H1 (cell line): ENCODE data around the gene ARID5B. TPM values are rescaled to one million over a fixed set of nuclear protein-coding genes. Genes with fewer than 3 reads are reported as not detected.

Experiments used
- CTCF ChIA-PET: fragments of 300-600 bp; sonication (Branson Sonifier 250); formaldehyde crosslinking; loops from one replicate; lab custom pipeline; 2021; ENCODE audit not compliant: partially characterized antibody; lab: Charles Lee
- POLR2A ChIA-PET: fragments of 300-600 bp; sonication (Branson Sonifier 250); formaldehyde crosslinking; loops from one replicate; lab custom pipeline; 2021; ENCODE audit warnings: inconsistent platforms; ENCODE audit not compliant: partially characterized antibody; lab: Charles Lee
- DNase-seq, 2 experiments: peaks; one replicate each; pipeline versions ENCODE4 v3.0.0 to v3.0.0-alpha.2; 2010 to 2022; ENCODE audit warnings: low spot score in 2 of 2, low read depth in 1 of 2, mixed read lengths in 1 of 2
- FAIRE-seq: peaks from 2 replicates; lab custom pipeline; 2011; peaks lifted over from hg19 to GRCh38; lab: Jason Lieb, UNC
- H2AFZ ChIP-seq: 2 replicates; pipeline ENCODE4 v1.8.1; 2012; ENCODE audit warnings: low read length, inconsistent platforms
- H2AK5ac ChIP-seq: 2 replicates; pipeline ENCODE4 v1.6.1; 2013; ENCODE audit warnings: low read depth, low read length
- H2BK120ac ChIP-seq: replicated peaks from 2 replicates; pipeline ENCODE3; 2013; ENCODE audit warnings: low read depth, low read length, inconsistent platforms
- H2BK12ac ChIP-seq: 2 replicates; pipeline ENCODE4 v1.6.1; 2013; ENCODE audit warnings: low read depth, low read length
- H2BK15ac ChIP-seq: 2 replicates; pipeline ENCODE4 v1.6.1; 2013; ENCODE audit warnings: low read length
- H2BK20ac ChIP-seq: 2 replicates; pipeline ENCODE4 v1.6.1; 2013; ENCODE audit warnings: low read length
- H2BK5ac ChIP-seq: 2 replicates; pipeline ENCODE4 v1.6.1; 2013; ENCODE audit warnings: low read depth, low read length
- H3K14ac ChIP-seq: 2 replicates; pipeline ENCODE4 v1.6.1; 2013; ENCODE audit warnings: inconsistent platforms; ENCODE audit not compliant: insufficient read length
- H3K18ac ChIP-seq: 2 replicates; pipeline ENCODE4 v1.6.1; 2013; ENCODE audit warnings: low read length; ENCODE audit errors: extremely low read depth
- H3K23ac ChIP-seq: 2 replicates; pipeline ENCODE4 v1.6.1; 2013; ENCODE audit warnings: inconsistent platforms; ENCODE audit not compliant: insufficient read length
- H3K23me2 ChIP-seq: 2 replicates; pipeline ENCODE4 v1.6.1; 2013; ENCODE audit warnings: low read depth, low read length
- H3K27ac ChIP-seq: 2 replicates; pipeline ENCODE4 v1.6.1; 2011; ENCODE audit warnings: low read depth, low read length, inconsistent platforms
- H3K27me3 ChIP-seq, 4 experiments: replicated peaks in 1 of 4; 1 replicate in 1 of 4; 2 replicates in 3 of 4; pipeline versions ENCODE4 v1.6.1 to v1.8.1; 2011 to 2013; ENCODE audit warnings: low read length in 3 of 4, mild to moderate bottlenecking in 3 of 4, inconsistent platforms in 2 of 4, mixed read lengths in 2 of 4, moderate library complexity in 1 of 4; ENCODE audit not compliant: control insufficient read depth in 3 of 4, insufficient read depth in 3 of 4; ENCODE audit errors: extremely low read depth in 1 of 4
- H3K36me3 ChIP-seq, 4 experiments: 2 replicates each; pipeline versions ENCODE4 v1.6.1 to v1.8.1; 2011 to 2013; ENCODE audit warnings: mild to moderate bottlenecking in 4 of 4, low read length in 3 of 4, moderate library complexity in 2 of 4, control low read depth in 1 of 4, inconsistent platforms in 1 of 4; ENCODE audit not compliant: insufficient read depth in 4 of 4, control insufficient read depth in 2 of 4
- H3K4ac ChIP-seq: replicated peaks from 2 replicates; pipeline ENCODE3; 2013; ENCODE audit warnings: low read length, low read depth, mixed read lengths, inconsistent platforms; ENCODE audit not compliant: insufficient read length
- H3K4me1 ChIP-seq, 4 experiments: replicated peaks in 1 of 4; 1 replicate in 1 of 4; 2 replicates in 3 of 4; pipeline versions ENCODE4 v1.6.1 to v1.8.1; 2011 to 2013; ENCODE audit warnings: low read length in 3 of 4, inconsistent platforms in 2 of 4, mixed read lengths in 1 of 4; ENCODE audit not compliant: insufficient read depth in 4 of 4, control insufficient read depth in 3 of 4
- H3K4me2 ChIP-seq, 2 experiments: 2 replicates each; pipeline versions ENCODE4 v1.6.1 to v1.8.1; 2011 to 2013; ENCODE audit warnings: low read depth in 2 of 2, low read length in 2 of 2, control low read depth in 1 of 2, inconsistent platforms in 1 of 2, mild to moderate bottlenecking in 1 of 2; ENCODE audit not compliant: insufficient read depth in 1 of 2
- H3K4me3 ChIP-seq, 4 experiments: fragments of 200-600, 300-600 bp in 1 of 4; sonication (generic), shearing (Covaris generic), sonication (Bioruptor Twin) in 1 of 4; 2 replicates each; pipeline versions ENCODE4 v1.5.1 to v1.8.1; 2011 to 2016; ENCODE audit warnings: low read length in 4 of 4, low read depth in 3 of 4, control low read depth in 2 of 4, inconsistent platforms in 2 of 4, mild to moderate bottlenecking in 2 of 4, mixed read lengths in 1 of 4, moderate library complexity in 1 of 4; ENCODE audit not compliant: insufficient read depth in 2 of 4; ENCODE audit errors: extremely low read depth in 1 of 4
- H3K56ac ChIP-seq: replicated peaks from 2 replicates; pipeline ENCODE3; 2013; ENCODE audit warnings: low read depth, mild to moderate bottlenecking, mixed read lengths, low read length, inconsistent platforms; ENCODE audit not compliant: insufficient read length
- H3K79me1 ChIP-seq: 2 replicates; pipeline ENCODE4 v1.6.1; 2013; ENCODE audit warnings: low read depth, low read length, control low read depth
- H3K79me2 ChIP-seq, 2 experiments: 2 replicates each; pipeline versions ENCODE4 v1.6.1 to v1.8.1; 2012 to 2013; ENCODE audit warnings: low read length in 2 of 2, mild to moderate bottlenecking in 2 of 2, inconsistent platforms in 1 of 2; ENCODE audit not compliant: insufficient read depth in 2 of 2, control insufficient read depth in 1 of 2
- H3K9ac ChIP-seq, 4 experiments: replicated peaks in 1 of 4; 1 replicate in 1 of 4; 2 replicates in 3 of 4; pipeline versions ENCODE4 v1.6.1 to v1.8.1; 2011 to 2013; ENCODE audit warnings: low read depth in 3 of 4, low read length in 3 of 4, control low read depth in 2 of 4, mild to moderate bottlenecking in 2 of 4, moderate library complexity in 2 of 4, inconsistent platforms in 1 of 4; ENCODE audit errors: extremely low read depth in 1 of 4
- H3K9me3 ChIP-seq, 2 experiments: 2 replicates each; pipeline versions ENCODE4 v1.6.1 to v1.8.1; 2012 to 2013; ENCODE audit warnings: mild to moderate bottlenecking in 2 of 2, moderate library complexity in 2 of 2, control low read depth in 1 of 2, inconsistent platforms in 1 of 2, low read depth in 1 of 2, low read length in 1 of 2, mixed read lengths in 1 of 2; ENCODE audit not compliant: insufficient read depth in 2 of 2
- H4K20me1 ChIP-seq, 2 experiments: replicated peaks in 1 of 2; 2 replicates each; pipeline versions ENCODE3 to v1.8.1; 2011 to 2013; ENCODE audit warnings: inconsistent platforms in 2 of 2, low read length in 2 of 2, mild to moderate bottlenecking in 1 of 2; ENCODE audit not compliant: insufficient read depth in 2 of 2, control insufficient read depth in 1 of 2
- H4K5ac ChIP-seq: 2 replicates; pipeline ENCODE4 v1.6.1; 2013; ENCODE audit warnings: low read length, low read depth, mixed read lengths, inconsistent platforms; ENCODE audit not compliant: insufficient read length
- H4K8ac ChIP-seq: 2 replicates; pipeline ENCODE4 v1.8.0; 2013; ENCODE audit warnings: mild to moderate bottlenecking, moderate library complexity, low read length, inconsistent platforms; ENCODE audit not compliant: insufficient read depth; ENCODE audit errors: extremely low read depth
- H4K91ac ChIP-seq: replicated peaks from 2 replicates; pipeline ENCODE3; 2013; ENCODE audit warnings: low read length, mixed read lengths, inconsistent platforms; ENCODE audit not compliant: insufficient read length
- CREB1 ChIP-seq: IDR thresholded peaks from 2 replicates; pipeline ENCODE4 v1.6.1; 2012; ENCODE audit warnings: inconsistent platforms
- EP300 ChIP-seq, 2 experiments: IDR thresholded peaks; 1 replicate in 1 of 2; 2 replicates in 1 of 2; pipeline ENCODE4 v1.6.1; 2011 to 2012; ENCODE audit warnings: low read depth in 2 of 2, low read length in 2 of 2, mild to moderate bottlenecking in 2 of 2, borderline replicate concordance in 1 of 2, inconsistent platforms in 1 of 2, moderate library complexity in 1 of 2
- NANOG ChIP-seq: IDR thresholded peaks from 2 replicates; pipeline ENCODE4 v1.6.1; 2011; ENCODE audit warnings: low read length, low read depth, mild to moderate bottlenecking, inconsistent platforms; ENCODE audit not compliant: insufficient read depth, poor library complexity, severe bottlenecking
- PHF8 ChIP-seq: fragments of 200-600 bp; sonication (generic); conservative IDR thresholded peaks from 2 replicates; pipeline ENCODE4 v1.7.1; 2012; ENCODE audit warnings: low read depth, mild to moderate bottlenecking, inconsistent platforms, low read length, moderate library complexity
- POU5F1 ChIP-seq: IDR thresholded peaks from 2 replicates; pipeline ENCODE4 v1.6.1; 2011; ENCODE audit warnings: low read depth, mild to moderate bottlenecking, low read length, moderate library complexity
- RFX5 ChIP-seq: IDR thresholded peaks from 2 replicates; pipeline ENCODE4 v1.6.1; 2011; ENCODE audit warnings: low read depth, low read length, improper control_type of control experiment, borderline replicate concordance
- SIN3A ChIP-seq, 2 experiments: IDR thresholded peaks in 1 of 2; conservative IDR thresholded peaks in 1 of 2; 2 replicates each; pipeline ENCODE4 v1.6.1; 2011 to 2012; ENCODE audit warnings: low read length in 2 of 2, improper control_type of control experiment in 1 of 2, low read depth in 1 of 2, mild to moderate bottlenecking in 1 of 2
- SIRT6 ChIP-seq: IDR thresholded peaks from one replicate; pipeline ENCODE4 v1.7.1; 2012; ENCODE audit warnings: low read length, inconsistent platforms
- SIX5 ChIP-seq: IDR thresholded peaks from 2 replicates; pipeline ENCODE4 v1.6.1; 2011; ENCODE audit warnings: mild to moderate bottlenecking, low read depth, low read length
- SRF ChIP-seq: IDR thresholded peaks from 2 replicates; pipeline ENCODE4 v1.6.1; 2011; ENCODE audit warnings: mild to moderate bottlenecking, low read depth, low read length, moderate library complexity
- TAF7 ChIP-seq: optimal IDR thresholded peaks from 2 replicates; pipeline ENCODE3; 2011; ENCODE audit warnings: low read depth, mild to moderate bottlenecking, inconsistent platforms, low read length, moderate library complexity, borderline replicate concordance
- TCF12 ChIP-seq: IDR thresholded peaks from 2 replicates; pipeline ENCODE4 v1.6.1; 2011; ENCODE audit warnings: low read depth, mild to moderate bottlenecking, low read length
- TEAD4 ChIP-seq: IDR thresholded peaks from 2 replicates; pipeline ENCODE4 v1.6.1; 2012; ENCODE audit warnings: low read depth, low read length, inconsistent platforms, mixed read lengths
- WGBS, 2 experiments: shearing (Covaris generic) in 1 of 2; methylation state at CpG; one replicate each; pipeline versions ENCODE4 v1.1.6 to v1.1.7; 2013 to 2015; ENCODE audit warnings: low lambda C conversion rate in 2 of 2, mixed read lengths in 2 of 2, inconsistent platforms in 1 of 2, low coverage in 1 of 2, missing lambda C conversion rate in 1 of 2; ENCODE audit not compliant: insufficient replicate concordance in 2 of 2, insufficient coverage in 1 of 2, insufficient read length in 1 of 2; ENCODE audit errors: extremely low coverage in 1 of 2, missing lambda C conversion rate in 1 of 2; 5-methylcytosine and 5-hydroxymethylcytosine counted together
- polyA plus RNA-seq, 7 experiments: library from polyadenylated mRNA; depleted of rRNA in 3 of 7; stranded (reverse) in 5 of 7; unstranded in 2 of 7; fragments of >200 nt in 5 of 7; fragments of 200-250 nt in 2 of 7; gene quantifications; 1 replicate in 5 of 7; 2 replicates in 1 of 7; 4 replicates in 1 of 7; pipeline versions ENCODE4 v1.2.1 to v1.2.3, GENCODE V29; 2011 to 2013; ENCODE audit warnings: missing spikeins in 2 of 7, mixed read lengths in 2 of 7
- total RNA-seq: library from RNA; stranded (reverse); fragmentation: NEBNext Ultra II Directional; extraction: Animal tissue kit (Norgen Biotek cat#: 25700); gene quantifications from 2 replicates; pipeline ENCODE4 v1.2.1, GENCODE V29; 2021

The ARID5B gene
- total and polyA plus RNA-seq, 2 of the 8 experiments (the other 6 are each of a cell fraction or from before 2014, with no cell fraction given) = 0.21 to 1.1 TPM

DNA sequence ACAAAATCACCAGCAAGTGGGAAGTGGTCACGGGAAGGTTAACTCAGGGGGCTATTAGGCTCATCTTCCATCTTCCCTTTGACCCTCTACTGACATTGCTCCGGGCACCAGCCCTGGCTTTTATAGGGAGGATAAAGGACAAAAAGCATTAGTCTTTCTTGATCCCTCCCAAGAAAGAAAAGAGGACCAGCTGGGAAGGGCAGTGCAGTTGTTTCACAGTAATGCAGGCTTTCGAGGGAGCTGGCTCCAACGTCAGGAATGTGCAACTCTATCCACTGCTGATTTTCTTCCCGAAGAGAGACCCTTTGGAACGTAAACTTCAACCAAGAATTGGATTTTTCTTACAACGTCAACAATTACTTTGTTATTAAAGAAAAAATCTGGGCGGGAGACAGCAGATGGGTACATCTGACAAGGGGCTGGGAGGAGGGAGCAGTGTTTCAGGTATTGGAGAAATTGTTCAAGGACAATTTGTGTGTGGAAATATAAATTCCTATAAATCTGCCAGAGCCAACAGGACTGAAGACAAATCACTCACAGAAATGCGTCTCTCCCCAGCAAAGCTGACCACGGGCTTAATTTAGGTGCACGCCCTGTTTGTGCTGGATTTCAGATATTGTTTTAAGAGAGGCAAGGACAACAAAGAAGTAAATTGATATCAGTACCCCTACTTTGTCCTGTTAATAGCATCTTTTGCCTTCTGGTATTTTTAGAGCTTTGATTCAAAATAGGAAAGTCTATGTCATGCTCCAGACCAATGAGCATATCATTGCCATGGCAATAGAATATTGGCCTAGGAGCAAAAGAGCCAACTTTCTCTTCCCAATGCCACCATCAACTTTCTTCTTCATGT is 23.4 kb upstream of the ARID5B start:
- H3K9ac ChIP-seq = no peak overlapping the region
- no peak overlapping the region for H2BK15ac ChIP-seq
- H3K23ac ChIP-seq = no peak overlapping the region
- H2AFZ ChIP-seq = no peak overlapping the region
- no peaks in the 10 kb centered on the region for H3K79me1 ChIP-seq
- H3K4me2 ChIP-seq = no peak overlapping the region
- H2BK20ac ChIP-seq = no peak overlapping the region
- no peaks in the 10 kb centered on the region for H4K20me1 ChIP-seq
- no peaks in the 10 kb centered on the region for H3K23me2 ChIP-seq
- DNase-seq (no peak), FAIRE-seq (no peak)
- no peak overlapping the region for H2BK12ac ChIP-seq
- H3K9me3 ChIP-seq = no peaks in the 10 kb centered on the region
- H3K4ac ChIP-seq = no peak overlapping the region
- ChIA-PET CTCF (interaction anchor here (0.6 to 3.6 kb wide), 3 partner anchors 18 to 42 kb away, joined by 3 to 12 read pairs (median 3); no protein-coding TSS in a partner anchor), POLR2A (no interaction called here)
- no peaks in the 10 kb centered on the region for H3K79me2 ChIP-seq
- no peak overlapping the region for H4K8ac ChIP-seq
- no peak overlapping the region for H3K27ac ChIP-seq
- no peak overlapping the region for H2AK5ac ChIP-seq
- H2BK120ac ChIP-seq = no peak overlapping the region
- H3K27me3 ChIP-seq = no peaks in the 10 kb centered on the region; a peak in 1 of 7 replicates
- H4K5ac ChIP-seq = no peak overlapping the region
- WGBS, 2 experiments = 90% methylated on average over 11 of the region's 11 CpGs; no CpG with 5 or more reads in 1 of the 2 experiments
- H3K14ac ChIP-seq = no peak overlapping the region
- no peak overlapping the region for H4K91ac ChIP-seq
- H3K18ac ChIP-seq = no peak overlapping the region
- no peaks in the 10 kb centered on the region for H3K36me3 ChIP-seq
- H2BK5ac ChIP-seq = no peak overlapping the region
- no peaks in the 10 kb centered on the region for H3K4me1 ChIP-seq
- H3K56ac ChIP-seq = no peak overlapping the region
- no peak overlapping the region for H3K4me3 ChIP-seq
- TF ChIP-seq NANOG (no peak), SIN3A (conservative IDR thresholded peaks at IDR 0.05 in 1 of 2, IDR thresholded peaks at IDR 0.05 in 1 of 2; ENCODE audit: low read depth in 1 of 2, low read length in 2 of 2) (no peak), RFX5 (no peak), EP300 (IDR thresholded peaks at IDR 0.05; ENCODE audit: borderline replicate concordance in 1 of 2, low read depth in 2 of 2, low read length in 2 of 2) (no peak), TCF12 (no peak), POU5F1 (no peak), SRF (no peak), SIRT6 (no peak), PHF8 (no peak), TEAD4 (no peak), TAF7 (no peak), SIX5 (no peak), CREB1 (no peak)
